GM19099 (cell line): Measurements from ENCODE around the gene ADARB2.

Experiments
- POLR2A ChIP-seq: IDR thresholded peaks from 3 replicates; pipeline ENCODE4 v1.6.1; 2011; ENCODE audit warnings: low read depth; ENCODE audit not compliant: insufficient read length; ENCODE audit errors: extremely low read depth

The ADARB2 gene

DNA sequence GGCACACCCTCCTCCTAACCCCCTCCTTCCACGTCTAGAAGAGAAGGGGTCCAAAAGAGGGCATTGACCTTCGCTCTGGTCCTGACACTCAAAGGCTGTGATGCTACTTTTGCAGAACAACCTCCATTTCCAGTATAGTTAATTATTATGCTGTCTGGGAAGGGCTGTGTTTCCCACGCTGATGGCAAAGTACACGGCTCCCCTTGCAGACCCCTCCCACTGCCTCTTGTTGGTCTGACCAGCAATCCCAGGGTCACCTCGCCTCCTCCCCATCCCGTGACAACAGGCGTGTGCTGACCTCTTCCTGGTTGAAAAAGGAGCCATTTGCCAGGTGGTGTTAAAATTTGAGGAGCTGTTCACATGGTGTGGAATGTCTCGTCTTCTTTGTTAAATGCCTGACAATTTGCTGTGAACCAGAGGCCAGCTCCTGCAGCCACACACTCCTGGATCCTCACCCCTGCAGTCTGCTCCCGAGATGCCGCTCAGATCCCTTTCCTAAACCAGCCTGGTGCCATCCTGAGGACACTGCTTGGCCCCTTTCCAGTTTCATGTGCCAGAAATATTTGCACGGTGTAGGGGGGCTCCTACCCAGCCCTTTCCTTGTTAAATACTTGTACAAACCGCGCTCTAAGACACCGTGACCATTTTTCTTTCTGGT lies 359.5 kb downstream of the ADARB2 start:
- no peak for TF ChIP-seq POLR2A

GRCh38 chr10:1377231-1377630 lies 360.1 kb downstream of the ADARB2 start:
- TF ChIP-seq POLR2A, result no peak

GRCh38 chr10:1376384-1376945 lies 360.9 kb downstream of the ADARB2 start:
- no peak for TF ChIP-seq POLR2A

GRCh38 chr10:1375346-1376170 lies 361.8 kb downstream of the ADARB2 start:
- no peak for TF ChIP-seq POLR2A

- no peak for TF ChIP-seq POLR2A
Observed at GRCh38 chr10:1374511-1375345, 362.6 kb downstream of the ADARB2 start.

DNA sequence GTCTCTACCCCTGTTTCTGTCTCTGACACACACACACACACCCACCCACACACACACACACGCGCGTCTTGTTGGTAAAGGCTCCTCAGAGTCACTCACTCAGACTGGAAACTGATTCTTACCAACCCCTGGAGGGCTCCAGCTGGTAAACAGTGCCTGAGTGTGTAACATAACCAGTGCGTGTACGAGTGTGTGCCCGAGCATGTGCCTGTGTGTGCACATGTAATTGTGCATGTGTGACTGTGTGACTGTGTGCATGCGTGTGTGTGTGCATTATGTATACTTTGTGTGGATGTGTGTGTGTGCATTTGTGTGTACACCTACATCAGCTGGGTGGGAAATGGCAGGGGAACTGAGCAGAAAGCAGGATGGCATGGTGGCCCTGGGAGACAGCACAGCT lies 364.0 kb downstream of the ADARB2 start:
- TF ChIP-seq POLR2A, result no peak

DNA sequence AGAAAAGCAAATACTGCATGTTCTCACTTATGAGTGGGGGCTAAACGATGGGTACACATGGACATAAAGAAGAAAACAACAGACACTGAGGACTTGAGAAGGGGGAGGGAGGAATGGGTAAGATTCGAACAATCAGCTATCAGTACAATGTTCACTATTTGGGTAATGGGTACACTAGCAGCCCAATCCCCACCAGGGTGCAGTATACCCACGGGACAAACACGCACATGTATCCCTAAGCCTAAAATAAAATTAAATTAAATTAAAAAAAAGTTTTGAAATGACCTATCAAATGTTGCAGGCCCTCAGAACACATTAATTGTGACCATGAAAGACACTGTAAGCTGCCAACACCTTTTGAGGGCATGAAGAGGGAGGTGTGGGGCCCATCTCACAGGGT lies 365.1 kb downstream of the ADARB2 start:
- TF ChIP-seq POLR2A, result no peak

- no peak for TF ChIP-seq POLR2A
Observed at GRCh38 chr10:1370298-1370697, 367.0 kb downstream of the ADARB2 start.

- no peak for TF ChIP-seq POLR2A
Observed at GRCh38 chr10:1369665-1370064, 367.7 kb downstream of the ADARB2 start.

DNA sequence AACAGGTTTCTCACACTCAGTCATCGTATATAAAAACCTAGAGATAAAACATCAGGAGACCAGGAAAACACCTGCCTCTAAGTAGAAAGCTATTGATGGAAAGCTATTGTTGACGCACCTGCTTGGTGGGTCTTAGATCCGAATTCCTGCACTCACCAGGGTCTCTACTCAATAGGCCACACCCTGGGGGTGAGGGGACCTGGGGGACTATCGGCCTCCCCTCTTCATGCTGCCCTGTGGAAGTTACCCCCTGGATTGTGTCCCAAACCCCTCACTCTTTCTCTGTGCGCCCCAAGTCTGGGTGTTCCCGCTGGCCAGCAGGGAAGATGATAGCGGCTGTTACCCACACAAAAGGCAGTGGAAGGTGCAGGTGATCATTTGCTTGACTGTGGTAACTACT lies 368.1 kb downstream of the ADARB2 start:
- TF ChIP-seq POLR2A, result no peak

GRCh38 chr10:1368842-1369171 lies 368.5 kb downstream of the ADARB2 start:
- no peak for TF ChIP-seq POLR2A

DNA sequence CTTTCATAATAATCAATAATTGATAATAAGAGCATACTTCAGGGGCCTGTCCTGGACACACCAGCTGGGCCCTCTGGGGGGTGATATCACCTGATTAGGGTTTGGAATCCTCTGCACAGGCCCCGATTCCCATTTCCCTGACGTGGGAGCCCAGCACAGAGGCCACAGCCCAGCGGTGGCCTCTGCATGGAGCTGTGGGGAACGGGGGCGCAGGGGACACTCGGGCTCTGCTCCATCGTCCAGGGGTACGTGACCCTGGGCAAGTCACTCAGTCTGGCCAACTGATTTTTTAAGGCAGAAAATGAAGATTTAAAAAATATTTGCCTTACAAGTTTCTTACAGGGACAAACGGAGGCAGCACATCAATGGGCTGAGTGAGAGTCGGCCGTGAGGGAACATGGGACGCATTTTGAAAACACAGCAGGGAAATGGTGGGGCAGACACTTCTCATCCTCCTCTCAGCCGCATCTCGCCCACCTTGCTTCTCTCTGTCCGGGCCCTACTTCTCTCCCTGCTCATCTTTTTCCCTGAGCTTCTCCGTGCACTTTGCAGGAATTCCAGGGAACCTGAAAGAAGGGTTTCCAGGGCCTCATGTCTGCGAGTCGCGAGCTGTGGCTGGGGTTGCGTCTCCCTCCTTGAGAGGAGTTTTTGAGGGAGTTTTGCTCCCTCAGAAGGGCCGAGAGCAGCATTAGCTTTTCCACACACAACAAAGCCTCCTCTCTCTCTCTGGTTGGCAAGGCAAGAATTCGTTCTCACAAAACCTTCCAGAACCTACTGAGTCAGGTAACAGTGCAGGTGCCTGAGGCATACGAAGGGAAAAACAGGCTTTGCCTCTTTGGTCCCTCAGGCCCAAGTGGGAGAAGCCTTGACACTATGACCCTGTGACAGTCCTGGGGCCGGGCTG lies 369.1 kb downstream of the ADARB2 start:
- TF ChIP-seq POLR2A, result no peak

- TF ChIP-seq POLR2A, result no peak
Observed at GRCh38 chr10:1366811-1367425, 370.4 kb downstream of the ADARB2 start.

DNA sequence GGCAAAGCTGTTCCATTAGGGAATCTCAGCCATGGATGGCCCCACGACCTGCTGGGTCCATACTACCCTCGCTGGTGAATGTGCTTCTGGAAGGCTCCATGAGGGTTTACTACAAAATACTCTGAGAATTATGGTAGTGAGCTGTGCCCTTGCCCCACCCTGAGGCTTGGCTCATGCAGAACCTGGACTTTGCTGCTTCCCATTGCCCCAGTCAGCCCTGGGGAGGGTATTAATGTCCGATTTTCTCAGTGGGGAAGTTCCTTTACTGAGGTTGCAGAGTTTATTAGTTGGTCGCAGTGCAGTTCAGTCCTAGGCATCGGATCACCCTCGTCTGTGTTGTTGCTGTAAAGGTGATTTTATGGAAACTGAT lies 371.0 kb downstream of the ADARB2 start:
- no peak for TF ChIP-seq POLR2A

- no peak for TF ChIP-seq POLR2A
Observed at GRCh38 chr10:1365540-1366321, 371.6 kb downstream of the ADARB2 start.
